Measurements from ENCODE around the gene DISP3.

DISP3 gene

GRCh38 chr1:11488966-11489625 lies 10.1 kb downstream of the DISP3 start:
- no peak for DNase-seq

- no peak for DNase-seq
These were observed 13.3 kb downstream of the DISP3 start for GRCh38 chr1:11492235-11492634.

DNA sequence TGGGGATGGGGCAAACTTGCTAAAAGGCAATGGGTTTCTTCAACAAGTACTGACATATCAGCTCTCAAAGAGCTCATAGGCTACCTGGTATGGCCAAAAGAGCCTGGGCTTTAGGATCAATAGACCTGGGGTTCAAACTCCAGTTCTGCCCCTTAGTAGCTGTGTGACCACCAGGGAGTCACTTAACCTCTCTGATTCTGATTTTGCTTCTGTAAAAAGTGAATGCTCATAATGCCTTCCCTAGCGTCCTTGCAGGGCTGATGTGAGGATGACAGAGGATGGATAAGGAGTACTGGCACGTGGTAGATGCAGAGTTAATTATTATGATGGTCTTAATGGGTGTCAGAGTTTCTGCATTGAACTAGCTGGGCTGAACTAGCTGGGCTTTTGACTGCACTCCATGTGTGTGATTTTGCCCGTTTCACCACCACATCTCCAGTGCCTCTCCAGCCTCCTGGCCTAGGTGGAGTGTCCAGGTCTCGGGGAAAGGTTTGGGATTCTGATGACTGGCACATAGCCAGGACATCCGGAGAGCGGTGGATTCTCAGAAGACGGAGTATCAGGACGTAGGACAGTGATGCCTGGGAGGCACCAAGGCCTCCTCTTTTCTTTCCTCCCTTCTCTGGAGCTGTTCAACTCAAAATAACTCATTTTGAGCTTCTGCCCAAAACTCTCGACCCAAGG lies 15.2 kb downstream of the DISP3 start:
- no peak for DNase-seq

DNA sequence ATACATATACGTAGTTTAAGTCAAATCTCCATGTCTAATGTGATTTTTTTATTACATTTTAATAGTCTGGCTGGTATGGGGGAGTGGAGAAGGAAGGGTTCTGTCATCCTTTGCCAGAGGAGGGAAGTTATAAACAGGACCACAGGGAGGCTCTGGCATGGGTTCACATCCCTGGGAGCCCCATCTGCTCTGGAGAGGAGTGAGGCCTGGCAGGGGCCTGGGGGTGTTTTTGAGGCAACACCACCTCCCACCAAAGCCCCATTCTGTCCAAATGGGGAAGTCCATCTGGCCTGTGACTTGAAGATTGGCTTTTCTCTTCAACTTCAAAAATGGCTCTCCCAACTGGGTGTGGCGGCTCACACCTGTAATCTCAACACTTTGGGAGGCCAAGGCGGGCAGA lies 15.8 kb downstream of the DISP3 start:
- DNase-seq, result no peak

GRCh38 chr1:11495579-11495978 lies 16.6 kb downstream of the DISP3 start:
- DNase-seq, result no peak

- no peak for DNase-seq
These were observed 17.7 kb downstream of the DISP3 start for GRCh38 chr1:11496551-11497080.

DNA sequence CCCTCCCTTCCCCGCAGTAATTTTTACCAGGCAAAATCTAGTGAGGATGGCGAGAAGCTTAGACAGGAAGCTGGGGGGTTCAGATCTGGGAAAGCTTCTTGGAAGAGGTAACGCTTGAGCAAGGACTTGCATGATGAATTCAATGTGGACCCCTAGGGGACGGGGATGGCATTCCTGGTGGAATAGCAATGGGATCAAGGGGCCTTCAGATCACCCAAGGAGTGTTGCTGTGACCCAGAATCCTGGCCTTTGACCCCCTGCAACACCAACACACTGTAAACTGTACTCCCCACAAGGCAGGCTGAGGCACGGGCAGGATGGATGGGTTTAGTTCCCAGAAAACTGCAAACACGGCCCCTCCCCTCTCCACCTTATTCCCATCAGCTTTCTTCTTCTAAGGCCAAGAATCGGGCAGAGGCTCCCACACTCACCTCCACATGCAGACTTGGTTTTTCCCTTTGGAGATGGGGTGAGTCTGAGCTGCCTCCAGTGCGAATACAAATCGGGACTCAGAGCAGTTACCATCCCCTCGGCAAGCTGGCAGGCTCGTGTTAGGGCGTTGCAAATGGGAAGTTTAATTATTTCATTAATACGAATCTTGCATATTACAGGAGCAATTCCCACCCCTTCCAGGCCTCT lies 20.1 kb downstream of the DISP3 start:
- DNase-seq, result no peak

GRCh38 chr1:11499601-11500331 lies 20.8 kb downstream of the DISP3 start:
- DNase-seq, result no peak

DNA sequence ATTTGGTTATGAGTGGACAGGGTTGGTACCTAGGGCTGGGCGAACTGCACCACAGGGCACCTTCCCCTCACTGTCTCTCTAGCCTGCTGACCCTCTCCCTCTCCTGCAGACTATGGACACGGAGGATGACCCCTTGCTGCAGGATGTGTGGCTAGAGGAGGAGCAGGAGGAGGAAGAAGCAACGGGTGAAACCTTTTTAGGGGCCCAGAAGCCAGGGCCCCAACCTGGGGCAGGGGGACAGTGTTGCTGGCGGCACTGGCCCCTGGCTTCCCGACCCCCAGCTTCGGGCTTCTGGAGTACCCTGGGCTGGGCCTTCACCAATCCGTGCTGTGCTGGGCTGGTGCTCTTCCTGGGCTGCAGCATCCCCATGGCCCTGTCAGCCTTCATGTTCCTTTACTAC lies 21.9 kb downstream of the DISP3 start:
- DNase-seq, result no peak

DNA sequence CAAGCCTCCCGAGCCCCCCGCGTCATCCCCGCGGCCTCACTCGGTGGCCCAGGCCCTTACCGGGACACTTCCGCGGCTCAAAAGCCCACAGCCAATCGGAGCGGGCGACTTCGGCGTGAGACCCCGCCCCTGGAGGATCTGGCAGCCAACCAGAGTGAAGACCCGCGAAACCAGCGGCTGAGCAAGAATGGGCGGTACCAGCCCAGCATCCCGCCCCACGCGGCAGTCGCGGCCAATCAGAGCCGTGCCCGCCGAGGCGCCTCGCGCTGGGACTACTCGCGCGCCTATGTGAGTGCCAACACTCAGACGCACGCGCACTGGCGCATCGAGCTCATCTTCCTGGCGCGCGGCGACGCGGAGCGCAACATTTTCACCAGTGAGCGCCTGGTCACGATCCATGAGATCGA lies 22.5 kb downstream of the DISP3 start:
- no peak for DNase-seq

- no peak for DNase-seq
These were observed 23.0 kb downstream of the DISP3 start for GRCh38 chr1:11501906-11502485.

- no peak for DNase-seq
These were observed 23.6 kb downstream of the DISP3 start for GRCh38 chr1:11502516-11502915.

DNA sequence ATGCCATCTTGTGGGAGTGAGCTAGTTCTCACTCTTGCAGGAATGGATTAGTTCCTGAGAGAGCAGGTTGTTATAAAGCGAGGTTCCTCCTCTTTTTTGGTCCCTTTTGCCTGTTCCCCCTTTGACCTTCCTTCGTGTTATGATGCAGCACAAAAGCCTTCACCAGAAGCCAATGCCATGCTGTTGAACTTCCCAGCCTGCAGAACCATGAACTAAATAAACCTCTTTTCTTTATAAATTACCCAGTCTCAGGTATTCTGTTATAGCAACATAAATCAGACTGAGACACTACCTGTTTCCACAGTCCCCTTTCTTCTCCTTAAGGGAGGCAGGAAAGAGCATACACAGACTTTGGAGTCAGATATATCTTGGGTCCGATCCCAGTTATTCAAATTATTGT lies 25.6 kb downstream of the DISP3 start:
- DNase-seq, result no peak

DNA sequence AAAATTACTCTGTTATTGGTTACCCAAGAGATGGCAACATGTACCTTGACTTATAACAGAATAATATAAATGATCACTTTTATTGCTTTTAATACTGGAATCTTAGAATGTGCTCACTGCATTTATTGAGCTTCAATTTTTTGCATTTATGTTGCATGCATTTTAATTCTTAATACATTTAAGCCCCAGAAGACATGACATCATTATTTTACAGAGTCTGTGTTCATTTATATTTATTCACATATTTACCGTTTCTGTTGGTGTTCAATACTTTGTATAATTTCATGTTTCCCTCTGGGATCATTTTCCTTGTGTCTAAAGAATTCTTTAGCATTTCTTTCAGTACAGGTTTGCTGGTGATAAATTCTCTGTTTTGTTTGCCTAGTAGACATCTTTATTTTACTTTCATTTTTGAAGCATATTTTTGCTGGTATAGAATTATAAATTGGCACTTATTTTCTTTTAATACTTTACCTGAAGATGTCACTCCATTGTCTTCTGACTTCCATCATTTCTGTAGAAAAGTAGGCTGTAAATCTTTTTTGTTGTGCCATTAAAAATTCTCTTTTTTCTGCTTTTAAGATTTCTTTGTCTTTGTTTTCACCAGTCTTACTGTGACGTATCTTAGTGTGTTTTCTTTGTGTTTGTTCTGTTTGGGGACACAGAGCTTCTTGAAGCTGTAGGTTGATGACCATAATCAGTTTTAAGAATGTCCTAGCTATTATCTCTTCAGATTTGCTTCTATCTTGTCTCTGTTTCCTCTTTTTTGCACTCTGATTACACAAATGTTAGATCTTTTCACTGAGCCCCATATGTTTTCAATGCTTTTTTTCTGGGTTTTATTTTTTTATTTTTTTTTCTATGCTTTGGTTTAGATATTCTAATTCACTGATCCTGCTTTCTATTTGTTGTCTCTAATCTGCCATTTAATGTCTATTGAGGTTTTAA lies 26.9 kb downstream of the DISP3 start:
- DNase-seq, result no peak

DNA sequence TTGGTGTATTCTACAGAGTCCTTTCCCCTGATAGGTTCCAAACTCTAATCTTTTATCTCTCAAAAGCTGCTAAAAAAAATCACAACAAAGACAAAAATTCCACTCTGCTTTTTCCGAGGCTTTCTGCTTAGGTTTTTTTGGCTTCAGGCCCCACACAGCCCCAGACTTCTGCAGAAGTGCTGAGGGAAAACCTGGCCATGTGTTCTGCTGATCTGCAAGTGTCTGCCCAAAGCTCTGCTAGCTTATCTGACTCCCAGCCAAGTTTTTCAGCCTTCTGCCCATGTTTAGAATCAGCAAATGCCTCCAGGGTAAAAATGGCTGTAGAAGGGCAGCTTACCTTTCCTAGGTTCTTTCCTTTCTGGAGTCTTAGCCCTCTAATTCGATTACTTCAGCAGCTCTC lies 28.4 kb downstream of the DISP3 start:
- DNase-seq, result no peak

DNA sequence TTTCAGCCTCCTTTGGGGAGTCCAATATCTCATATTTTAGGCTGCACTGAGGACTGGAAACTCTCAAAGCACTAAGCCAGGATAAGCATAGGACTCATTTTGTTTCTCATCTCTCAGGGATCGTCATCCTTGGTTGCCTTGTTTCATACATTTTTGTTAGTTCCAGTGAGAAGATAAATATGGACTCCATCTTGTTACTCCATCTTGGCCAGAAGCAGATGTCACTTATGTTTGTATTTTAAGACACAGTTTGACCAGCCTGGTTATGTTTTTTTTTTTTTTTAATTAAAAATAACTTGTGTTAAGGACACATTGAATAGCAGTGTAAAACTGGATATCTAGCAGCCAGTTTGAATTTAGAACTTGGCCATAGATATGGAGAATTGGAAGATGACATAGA lies 34.7 kb downstream of the DISP3 start:
- DNase-seq, result no peak

- DNase-seq, result no peak
These were observed 35.4 kb downstream of the DISP3 start for GRCh38 chr1:11514366-11514765.

DNA sequence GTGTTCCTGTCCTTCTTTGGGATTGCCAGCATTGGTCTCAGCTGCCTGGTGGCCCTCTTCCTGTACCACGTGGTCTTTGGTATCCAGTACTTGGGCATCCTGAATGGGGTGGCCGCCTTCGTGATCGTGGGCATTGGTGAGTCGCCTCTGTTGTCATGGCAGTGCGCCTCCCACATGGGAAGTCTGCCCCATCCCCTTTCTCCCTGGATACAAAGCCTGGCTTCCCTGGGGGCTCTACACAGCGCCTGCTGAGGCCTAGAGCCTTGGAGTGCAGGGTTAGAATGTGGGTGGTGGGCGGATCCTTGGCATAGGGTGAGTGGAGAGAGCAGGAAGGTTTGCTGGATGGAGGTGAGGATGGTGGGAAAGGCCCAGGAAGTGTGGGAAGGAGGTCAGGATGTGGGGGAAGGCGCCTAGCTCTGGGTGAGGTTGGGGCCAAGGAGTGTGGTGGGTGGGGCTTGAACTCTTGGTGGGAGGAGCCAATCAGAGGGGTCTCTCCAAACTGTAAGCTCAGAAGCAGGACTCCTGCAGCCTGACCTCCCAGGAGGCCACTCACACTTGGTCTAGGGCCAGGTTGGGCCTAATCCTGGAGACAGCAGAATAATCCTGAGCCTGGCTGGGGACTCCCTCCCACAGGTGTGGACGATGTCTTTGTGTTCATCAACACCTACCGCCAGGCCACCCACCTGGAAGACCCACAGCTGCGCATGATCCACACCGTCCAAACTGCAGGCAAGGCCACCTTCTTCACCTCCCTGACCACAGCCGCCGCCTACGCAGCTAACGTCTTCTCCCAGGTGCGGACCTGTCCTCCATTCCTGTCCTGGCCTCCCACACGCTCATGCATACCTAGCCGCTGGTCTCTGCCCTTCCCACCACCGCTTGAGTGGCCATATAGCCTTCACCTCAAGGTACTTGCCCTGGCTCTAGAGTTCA lies 36.7 kb downstream of the DISP3 start:
- no peak for DNase-seq

- DNase-seq, result no peak
These were observed 38.1 kb downstream of the DISP3 start for GRCh38 chr1:11516961-11517635.
